Spleen (tissue), 11 donors: ENCODE data around the gene HACD3. TPM values are rescaled to one million over a fixed set of nuclear protein-coding genes. Genes with fewer than 3 reads are reported as not detected.
"Not testable (repeated sequence)": the region's sequence is repeated elsewhere in the genome, so short reads cannot be mapped to it uniquely, and the experiment has no call there.

Experiments
- DNase-seq: peaks from one replicate; pipeline ENCODE4 v3.0.0-alpha.2; 2020
- H3K27ac ChIP-seq, 8 donors: fragments of 200-600 bp; sonication (generic) in 7 of 8; 1 replicate in 4 of 8; 2 replicates in 4 of 8; pipeline versions ENCODE4 v1.5.0 to v1.8.0; 2016 to 2021; ENCODE audit warnings: inconsistent platforms in 4 of 8, mild to moderate bottlenecking in 4 of 8, moderate library complexity in 1 of 8
- H3K27me3 ChIP-seq, 7 donors: fragments of 200-600 bp; sonication (generic) in 6 of 7; replicated peaks in 1 of 7; 1 replicate in 4 of 7; 2 replicates in 3 of 7; pipeline versions ENCODE4 v1.5.0 to v1.8.0; 2016 to 2021; ENCODE audit warnings: inconsistent platforms in 3 of 7, mild to moderate bottlenecking in 1 of 7
- H3K36me3 ChIP-seq, 6 donors: fragments of 200-600 bp; sonication (generic) in 5 of 6; 1 replicate in 4 of 6; 2 replicates in 2 of 6; pipeline versions ENCODE4 v1.5.0 to v1.8.0; 2016 to 2021; ENCODE audit warnings: inconsistent platforms in 2 of 6
- H3K4me1 ChIP-seq, 6 donors: fragments of 200-600 bp; sonication (generic) in 5 of 6; 1 replicate in 3 of 6; 2 replicates in 3 of 6; pipeline versions ENCODE4 v1.5.0 to v1.8.0; 2016 to 2021; ENCODE audit warnings: inconsistent platforms in 3 of 6
- H3K4me3 ChIP-seq, 8 donors: fragments of 200-600 bp; sonication (generic) in 7 of 8; 1 replicate in 4 of 8; 2 replicates in 4 of 8; pipeline versions ENCODE4 v1.5.0 to v1.8.0; 2016 to 2021; ENCODE audit warnings: inconsistent platforms in 4 of 8, mild to moderate bottlenecking in 4 of 8, moderate library complexity in 2 of 8
- H3K9me3 ChIP-seq, 8 donors: fragments of 200-600 bp; sonication (generic) in 7 of 8; 1 replicate in 4 of 8; 2 replicates in 4 of 8; pipeline versions ENCODE4 v1.5.0 to v1.8.0; 2016 to 2021; ENCODE audit warnings: inconsistent platforms in 4 of 8
- CTCF ChIP-seq, 11 experiments: fragments of 200-600 bp in 7 of 11; fragments of 450-650 bp in 4 of 11; sonication (generic) in 4 of 11; IDR thresholded peaks in 8 of 11; conservative IDR thresholded peaks in 3 of 11; 1 replicate in 7 of 11; 2 replicates in 4 of 11; pipeline versions ENCODE4 v1.4.0 to v1.8.0; 2016 to 2021; ENCODE audit warnings: antibody characterized with exemption in 11 of 11, inconsistent platforms in 4 of 11, mild to moderate bottlenecking in 1 of 11
- POLR2A ChIP-seq, 3 donors: fragments of 450-650 bp; IDR thresholded peaks; one replicate each; pipeline ENCODE4 v1.5.1; 2017; ENCODE audit warnings: antibody characterized with exemption in 3 of 3, mild to moderate bottlenecking in 1 of 3
- POLR2AphosphoS5 ChIP-seq, 3 donors: sonication (generic); formaldehyde crosslinking; IDR thresholded peaks; one replicate each; pipeline ENCODE4 v1.5.1; 2017; ENCODE audit warnings: antibody characterized with exemption in 3 of 3
- WGBS, 5 donors: extraction: QIAGEN DNeasy Blood & Tissue Kit in 3 of 5; methylation state at CpG; one replicate each; pipeline versions ENCODE4 v1.1.5 to v1.1.7; 2013 to 2018; 5-methylcytosine and 5-hydroxymethylcytosine counted together
- intact Hi-C: fragments of 100-400 bp; cut with DNase I; formaldehyde crosslinking; loops from one replicate; pipeline ENCODE4 v1.15.0; 2023; ENCODE audit warnings: low total_unique reads
- polyA plus RNA-seq, 3 donors: library from polyadenylated mRNA; stranded (reverse); fragments of 200-250 nt; gene quantifications; one replicate each; pipeline ENCODE4 v1.2.1, GENCODE V29; 2013
- total RNA-seq, 7 donors: library from RNA; depleted of rRNA in 3 of 7; stranded (reverse); fragments of >200 nt in 3 of 7; fragmentation: NEBNext Ultra II Directional in 4 of 7; extraction: Animal tissue kit (Norgen Biotek cat#: 25700) in 4 of 7; gene quantifications; one replicate each; pipeline versions ENCODE4 v1.1.0 to v1.2.1, GENCODE V29; 2016 to 2021
- donor health status: healthy with polysubstance abuse.
- donor health status: DM: no; HTN: no; CAD: no; lungs with moderate emphysema.
- donor health status: DM: no; HTN: no; CAD: no.
- donor health status: Bipolar disorder and iron deficiency.
- donor health status: healthy.
- donor health status: DM: no; HTN: no; CAD: no.
- donor health status: DM: yes; HTN: yes; CAD: no.

Gene HACD3
- total and polyA plus RNA-seq, 10 donors: 5.5 to 47.4 (median 27.3) TPM

DNA sequence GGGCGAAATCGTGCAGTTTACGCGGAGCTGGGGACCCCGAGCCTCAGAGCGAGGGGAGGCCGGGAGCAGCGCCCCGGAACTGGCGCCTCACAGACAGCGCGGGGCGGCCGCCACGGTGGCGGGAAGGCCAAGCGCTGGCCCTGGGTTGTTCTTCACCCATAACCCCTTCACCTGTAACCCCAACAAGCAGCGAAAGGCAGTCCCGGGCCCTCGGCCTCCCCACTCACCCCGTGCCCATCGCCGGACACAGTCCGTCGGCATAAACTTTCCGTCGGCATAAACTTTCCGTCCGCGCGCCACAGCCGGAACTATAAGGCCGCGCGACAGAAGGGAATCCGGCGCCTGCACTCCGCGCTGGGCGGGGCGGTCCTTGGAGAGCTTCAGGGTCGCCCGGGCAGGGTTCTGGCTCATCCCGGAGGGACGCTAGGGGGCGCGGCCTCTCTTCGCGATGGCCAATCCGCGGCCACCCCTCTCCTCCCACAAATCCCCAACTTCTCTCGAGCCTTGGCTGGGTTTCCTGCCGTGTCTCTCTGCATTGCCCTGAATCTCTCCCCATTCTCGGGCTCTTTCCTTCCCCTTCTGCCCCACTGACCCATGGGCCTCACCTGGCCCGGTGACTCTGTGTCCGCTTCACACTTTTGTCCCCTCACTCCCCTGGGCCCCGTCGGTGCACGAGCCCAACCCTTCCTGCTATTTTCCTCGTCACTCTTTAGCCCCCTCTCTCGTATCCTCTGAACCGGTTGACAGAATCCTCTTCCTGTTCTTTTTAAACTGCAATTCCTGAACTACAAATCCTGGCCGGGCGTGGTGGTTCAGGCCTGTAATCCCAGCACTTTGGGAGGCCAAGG lies 80.8 kb downstream of the HACD3 start, which contains the start of gene INTS14:
INTS14 (minus strand) TSS at position 261 of the 848 bp plus-strand sequence. CDS start 3,751 bp downstream, outside the sequence.
- WGBS, 5 donors: 0 to 2% (median 1%) methylated on average over 54 to 64 of the region's 64 CpGs
- intact Hi-C loops: no loop called here
- peak; percentile 98 for DNase-seq

DNA sequence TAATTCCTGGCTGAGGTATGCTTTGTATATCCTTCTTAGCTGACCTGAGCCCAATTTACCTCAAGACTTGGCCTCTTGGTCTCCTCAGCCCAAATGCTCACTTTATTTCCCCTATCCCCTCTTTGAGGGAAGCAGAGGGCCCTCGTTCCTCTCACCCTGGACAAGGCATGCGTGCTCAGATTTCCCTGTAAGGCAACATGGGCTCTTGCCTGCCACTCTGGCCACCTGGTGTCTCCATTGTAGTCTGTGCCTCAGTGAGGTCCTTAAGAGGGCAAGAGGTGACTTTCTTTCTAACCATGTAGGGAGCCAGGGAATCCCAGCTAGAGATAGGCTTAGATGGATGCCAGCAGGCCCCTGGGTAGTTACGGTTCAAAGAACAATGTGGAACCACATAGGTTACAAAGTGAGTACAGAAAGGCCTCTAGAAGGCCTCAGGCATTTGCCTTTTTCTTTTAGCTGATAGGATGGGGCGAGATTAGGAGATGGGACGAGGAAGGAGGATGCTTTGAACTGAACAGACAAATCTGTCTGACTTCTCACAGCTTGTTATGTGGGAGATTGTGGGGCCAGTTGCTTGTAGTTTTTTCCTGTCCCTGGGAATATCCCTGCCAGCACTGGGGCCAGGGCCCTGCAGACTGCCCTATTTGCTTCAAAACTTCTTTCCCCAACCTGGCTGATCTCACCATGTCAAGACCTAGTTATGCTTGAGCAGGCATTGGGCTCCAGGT lies 81.8 kb downstream of the HACD3 start:
- Histone ChIP-seq H3K4me1 (peaks cover 18 to 63% (median 36%) of the 10 kb centered on the region in 6 donors), H3K4me3 (peak overlapping the region; percentile 44 to 93 (median 81)), H3K9me3 (no peaks in the 10 kb centered on the region), H3K36me3 (peaks cover 0 to 2% (median 0%) of the 10 kb centered on the region in 6 donors), H3K27me3 (no peaks in the 10 kb centered on the region), H3K27ac (peak overlapping the region; percentile 90 to 95 (median 93))
- TF ChIP-seq POLR2AphosphoS5 (IDR thresholded peaks at IDR 0.05) (no peak), POLR2A (IDR thresholded peaks at IDR 0.05) (no peak)
- intact Hi-C loops: no loop called here
- WGBS, 5 donors: 70 to 83% (median 75%) methylated on average over 5 of the region's 5 CpGs
- no peak for DNase-seq

More for the DNA sequence above, 80.8 kb downstream of the HACD3 start, which contains the start of gene INTS14:
- Histone ChIP-seq H3K36me3 (peaks cover 0 to 7% (median 0%) of the 10 kb centered on the region in 6 donors), H3K27ac (peak within 1 kb of the TSS; percentile 90 to 95 (median 93)), H3K27me3 (no peaks in the 10 kb centered on the region), H3K9me3 (no peaks in the 10 kb centered on the region), H3K4me3 (peak within 1 kb of the TSS; percentile 44 to 93 (median 81)), H3K4me1 (peaks cover 18 to 65% (median 36%) of the 10 kb centered on the region in 6 donors)
- TF ChIP-seq POLR2AphosphoS5 (IDR thresholded peaks at IDR 0.05): peak; percentile 95 to 96 (median 95)
- TF ChIP-seq POLR2A (IDR thresholded peaks at IDR 0.05): peak in 2 of 3 donors; percentile 53 to 58
- peak in 10 of 11 experiments; percentile 42 to 86 (median 74) for TF ChIP-seq CTCF (IDR thresholded peaks at IDR 0.05 in 8 of 11, conservative IDR thresholded peaks at IDR 0.05 in 3 of 11)

DNA sequence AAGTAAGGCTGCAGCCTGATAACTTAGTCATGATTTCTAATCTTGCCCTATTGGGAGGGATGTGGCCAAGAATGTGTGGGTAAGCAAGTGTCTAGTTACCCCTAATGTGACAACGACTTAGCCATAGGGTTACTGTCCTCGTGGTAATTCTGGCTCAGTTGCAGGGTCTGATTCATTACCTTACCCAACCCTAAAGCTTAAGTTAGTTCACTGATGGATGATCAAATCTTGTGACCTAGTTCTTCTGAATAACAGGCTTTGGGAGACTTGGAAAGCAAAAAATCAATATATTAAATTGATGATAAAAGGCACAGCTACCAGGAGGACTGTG lies 82.3 kb downstream of the HACD3 start:
- H3K27ac ChIP-seq: peak overlapping the region; percentile 90 to 95 (median 93)
- no peak for DNase-seq

DNA sequence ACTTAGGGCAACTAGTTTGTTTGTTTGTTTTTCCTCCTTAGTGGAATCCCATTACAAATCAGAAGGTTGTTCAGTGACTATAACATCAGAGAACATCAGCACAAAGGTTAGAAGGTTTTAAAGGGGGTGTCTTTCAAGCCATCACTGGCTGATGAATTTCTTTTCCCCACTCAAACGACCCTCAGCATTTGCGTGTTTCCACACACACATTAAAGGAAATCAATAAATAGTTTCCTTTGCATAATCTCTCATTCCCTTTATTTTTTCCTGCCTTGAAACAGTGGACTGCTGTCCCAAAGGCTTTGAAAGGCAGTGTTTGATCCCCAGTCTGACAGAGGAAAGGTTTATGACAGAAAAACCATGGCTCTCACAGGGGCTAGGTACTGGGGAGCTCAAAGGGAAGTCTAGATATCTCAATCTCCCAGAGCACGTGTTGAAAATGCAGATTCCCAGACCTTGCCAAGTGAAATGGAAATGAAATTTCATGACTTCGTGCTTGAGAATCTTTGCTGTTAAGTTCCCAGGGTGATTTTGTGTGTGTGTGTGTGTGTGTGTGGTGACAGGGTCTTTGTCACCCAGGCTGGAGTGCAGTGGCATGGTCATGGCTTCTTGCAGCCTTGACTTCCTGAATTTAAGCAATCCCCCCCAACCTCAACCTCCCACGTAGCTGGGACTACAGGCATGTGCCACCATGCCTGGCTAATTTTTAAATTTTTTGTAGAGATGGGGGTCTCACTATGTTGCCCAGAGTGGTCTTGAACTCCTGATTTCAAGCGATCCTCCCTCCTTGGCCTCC lies 82.9 kb downstream of the HACD3 start:
- Histone ChIP-seq H3K27ac (peak overlapping the region in 5 of 8 donors; percentile 4 to 95 (median 94)), H3K9me3 (no peaks in the 10 kb centered on the region), H3K4me3 (no peak overlapping the region), H3K27me3 (no peaks in the 10 kb centered on the region), H3K36me3 (no peaks in the 10 kb centered on the region), H3K4me1 (peaks cover 18 to 52% (median 33%) of the 10 kb centered on the region in 6 donors)
- WGBS, 5 donors: 67 to 77% (median 75%) methylated on average over 6 of the region's 6 CpGs
- no peak for TF ChIP-seq POLR2AphosphoS5 (IDR thresholded peaks at IDR 0.05)
- no peak for TF ChIP-seq POLR2A (IDR thresholded peaks at IDR 0.05)
- TF ChIP-seq CTCF (IDR thresholded peaks at IDR 0.05 in 8 of 11, conservative IDR thresholded peaks at IDR 0.05 in 3 of 11): no peak
- intact Hi-C loops: no loop called here
- DNase-seq: no peak

More for the DNA sequence above, 82.3 kb downstream of the HACD3 start:
- TF ChIP-seq POLR2A (IDR thresholded peaks at IDR 0.05): no peak
- 68 to 81% (median 74%) methylated on average over 2 of the region's 2 CpGs for WGBS, 5 donors
- Histone ChIP-seq H3K36me3 (no peaks in the 10 kb centered on the region), H3K4me3 (peak overlapping the region in 1 of 8 donors; percentile 87), H3K9me3 (no peaks in the 10 kb centered on the region), H3K4me1 (peaks cover 18 to 58% (median 36%) of the 10 kb centered on the region in 6 donors), H3K27me3 (no peaks in the 10 kb centered on the region)
- intact Hi-C loops: no loop called here

DNA sequence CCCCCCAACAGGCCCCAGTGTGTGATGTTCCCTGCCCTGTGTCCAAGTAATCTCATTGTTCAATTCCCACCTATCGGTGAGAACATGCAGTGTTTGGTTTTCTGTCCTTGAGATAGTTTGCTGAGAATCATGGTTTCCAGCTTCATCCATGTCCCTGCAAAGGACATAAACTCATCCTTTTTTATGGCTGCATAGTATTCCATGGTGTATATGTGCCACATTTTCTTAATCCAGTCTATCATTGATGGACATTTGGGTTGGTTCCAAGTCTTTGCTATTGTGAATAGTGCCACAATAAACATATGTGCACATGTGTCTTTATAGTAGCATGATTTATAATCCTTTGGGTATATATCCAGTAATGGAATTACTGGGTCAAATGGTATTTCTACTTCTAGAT lies 85.6 kb downstream of the HACD3 start:
- DNase-seq, H3K27ac ChIP-seq, intact Hi-C loops, H3K9me3 ChIP-seq, H3K4me3 ChIP-seq, H3K27me3 ChIP-seq, H3K36me3 ChIP-seq: not testable (repeated sequence)
- WGBS, 5 donors: 85 to 100% (median 92%) methylated on average over 1 of the region's 1 CpG
- H3K4me1 ChIP-seq: peaks cover 10 to 28% (median 16%) of the 10 kb centered on the region in 6 donors
